HCT116 (cell line): ENCODE results near the gene GADD45G. TPM values are rescaled to one million over a fixed set of nuclear protein-coding genes. Genes with fewer than 3 reads are reported as not detected.

Experiments
- ATAC-seq: fragments of 200-7000 bp; cut with Tn5 transposase; 2 replicates; pipeline ENCODE4 v1.9.1; 2020; ENCODE audit warnings: mild to moderate bottlenecking, moderate library complexity
- BruUV-seq: library from RNA; stranded (reverse); fragments of 400-500 nt; replicated peaks from 2 replicates; lab custom pipeline; 2021; lab: Mats Ljungman, UMichigan
- CTCF ChIA-PET: fragments of 300-600 bp; sonication (Branson Sonifier 250); formaldehyde crosslinking; loops from one replicate; lab custom pipeline; 2021; ENCODE audit warnings: antibody characterized with exemption; lab: Charles Lee
- POLR2A ChIA-PET: fragments of 300-600, 350-600 bp; sonication (Branson Sonifier 250); formaldehyde crosslinking; loops from one replicate; lab custom pipeline; 2021; ENCODE audit warnings: antibody characterized with exemption; lab: Charles Lee
- RAD21 ChIA-PET, 2 experiments: fragments of 300-600 bp; sonication (Branson Sonifier 250); formaldehyde crosslinking; loops; one replicate each; lab custom pipeline; 2023; ENCODE audit warnings: low total read pairs in 2 of 2; ENCODE audit not compliant: uncharacterized antibody in 2 of 2, unreplicated experiment in 2 of 2, low non-redundant PET in 1 of 2; lab: Charles Lee
- DNase-seq: peaks from one replicate; pipeline ENCODE4 v3.0.0-alpha.2; 2010; ENCODE audit warnings: low read depth, low spot score
- H2AFZ ChIP-seq: fragments of 200-600 bp; shearing (Covaris generic), sonication (generic); 2 replicates; pipeline ENCODE4 v1.6.1; 2017; ENCODE audit warnings: low read depth, mixed run types, mixed read lengths, antibody characterized with exemption, low read length; ENCODE audit not compliant: poor library complexity, severe bottlenecking
- H3K27ac ChIP-seq: 2 replicates; pipeline ENCODE4 v1.5.1; 2012; ENCODE audit warnings: low read depth, low read length
- H3K27me3 ChIP-seq: fragments of 200-600 bp; sonication (generic); 2 replicates; pipeline ENCODE4 v1.6.1; 2016; ENCODE audit warnings: mixed run types, low read length, mixed read lengths; ENCODE audit not compliant: insufficient read depth
- H3K36me3 ChIP-seq, 2 experiments: fragments of 200-500 bp in 1 of 2; fragments of 200-600 bp in 1 of 2; sonication (Bioruptor generic) in 1 of 2; sonication (generic) in 1 of 2; 2 replicates each; pipeline versions ENCODE4 v1.5.1 to v1.6.1; 2014 to 2016; ENCODE audit warnings: low read length in 2 of 2, inconsistent platforms in 1 of 2, mixed read lengths in 1 of 2, mixed run types in 1 of 2; ENCODE audit not compliant: insufficient read depth in 2 of 2, control insufficient read depth in 1 of 2
- H3K4me1 ChIP-seq, 2 experiments: fragments of 200-600 bp in 1 of 2; sonication (generic) in 1 of 2; 2 replicates each; pipeline versions ENCODE4 v1.5.1 to v1.6.1; 2012 to 2017; ENCODE audit warnings: low read length in 2 of 2, inconsistent platforms in 1 of 2, mild to moderate bottlenecking in 1 of 2, mixed read lengths in 1 of 2, mixed run types in 1 of 2, moderate library complexity in 1 of 2; ENCODE audit not compliant: insufficient read depth in 2 of 2, control insufficient read depth in 1 of 2
- H3K4me2 ChIP-seq: fragments of 200-600 bp; sonication (generic); 2 replicates; pipeline ENCODE4 v1.6.1; 2017; ENCODE audit warnings: mixed run types, low read length, mixed read lengths
- H3K4me3 ChIP-seq, 2 experiments: fragments of 200-600 bp in 1 of 2; sonication (generic) in 1 of 2; replicated peaks in 1 of 2; 2 replicates each; pipeline ENCODE4 v1.5.1; 2011 to 2016; ENCODE audit warnings: low read length in 2 of 2, control low read depth in 1 of 2, low read depth in 1 of 2, mild to moderate bottlenecking in 1 of 2, mixed read lengths in 1 of 2, mixed run types in 1 of 2
- H3K79me2 ChIP-seq: fragments of 200-600 bp; sonication (generic); 2 replicates; pipeline ENCODE4 v1.6.1; 2017; ENCODE audit warnings: mild to moderate bottlenecking, mixed run types, low read length, moderate library complexity, mixed read lengths; ENCODE audit not compliant: insufficient read depth
- H3K9ac ChIP-seq: fragments of 200-600 bp; sonication (generic); 2 replicates; pipeline ENCODE4 v1.6.1; 2016; ENCODE audit warnings: low read length, mixed read lengths
- H3K9me2 ChIP-seq: fragments of 200-600 bp; sonication (generic), shearing (Covaris generic); 2 replicates; pipeline ENCODE4 v1.6.1; 2017; ENCODE audit warnings: mixed run types, mild to moderate bottlenecking, moderate library complexity; ENCODE audit not compliant: insufficient read depth
- H3K9me3 ChIP-seq, 2 experiments: fragments of 200-500 bp in 1 of 2; fragments of 200-600 bp in 1 of 2; sonication (Bioruptor generic) in 1 of 2; sonication (generic) in 1 of 2; 2 replicates each; pipeline ENCODE4 v1.6.1; 2014 to 2017; ENCODE audit warnings: low read length in 2 of 2, mixed read lengths in 2 of 2, inconsistent platforms in 1 of 2, low read depth in 1 of 2, mild to moderate bottlenecking in 1 of 2, mixed run types in 1 of 2, moderate library complexity in 1 of 2; ENCODE audit not compliant: control insufficient read depth in 1 of 2, insufficient read depth in 1 of 2
- H4K20me1 ChIP-seq: fragments of 200-600 bp; sonication (generic), shearing (Covaris generic); 2 replicates; pipeline ENCODE4 v1.6.1; 2017; ENCODE audit warnings: mixed run types, mild to moderate bottlenecking, moderate library complexity; ENCODE audit not compliant: insufficient read depth
- CEBPB ChIP-seq: IDR thresholded peaks from 2 replicates; pipeline ENCODE4 v1.6.1; 2012; ENCODE audit warnings: low read depth
- CTCF ChIP-seq, 3 experiments: fragments of 200-600 bp in 1 of 3; sonication (generic) in 1 of 3; IDR thresholded peaks in 2 of 3; conservative IDR thresholded peaks in 1 of 3; 2 replicates each; pipeline ENCODE4 v1.5.1; 2012 to 2017; ENCODE audit warnings: low read depth in 2 of 3, low read length in 2 of 3, antibody characterized with exemption in 1 of 3, borderline replicate concordance in 1 of 3, control low read depth in 1 of 3, mild to moderate bottlenecking in 1 of 3, mixed read lengths in 1 of 3, mixed run types in 1 of 3, moderate library complexity in 1 of 3; ENCODE audit not compliant: insufficient read depth in 1 of 3
- EGR1 ChIP-seq: IDR thresholded peaks from 2 replicates; pipeline ENCODE4 v1.6.1; 2012; ENCODE audit warnings: low read depth
- ELF1 ChIP-seq: IDR thresholded peaks from 2 replicates; pipeline ENCODE4 v1.6.1; 2012; ENCODE audit warnings: low read depth, borderline replicate concordance
- EZH2 ChIP-seq: fragments of 200-600 bp; sonication (generic); IDR thresholded peaks from 2 replicates; pipeline ENCODE4 v1.6.1; 2017; ENCODE audit warnings: antibody characterized with exemption, mixed run types
- EZH2phosphoT487 ChIP-seq: fragments of 200-600 bp; IDR thresholded peaks from 2 replicates; pipeline ENCODE4 v1.6.1; 2018; ENCODE audit warnings: antibody characterized with exemption, borderline replicate concordance
- MAX ChIP-seq: IDR thresholded peaks from 2 replicates; pipeline ENCODE4 v1.6.1; 2012
- POLR2A ChIP-seq: IDR thresholded peaks from 2 replicates; pipeline ENCODE4 v1.7.0; 2011; ENCODE audit warnings: borderline replicate concordance; ENCODE audit not compliant: insufficient read depth, insufficient read length; ENCODE audit errors: extremely low read depth
- POLR2AphosphoS5 ChIP-seq: IDR thresholded peaks from 2 replicates; pipeline ENCODE4 v1.6.1; 2011; ENCODE audit warnings: mild to moderate bottlenecking, low read depth, low read length, moderate library complexity
- RAD21 ChIP-seq: IDR thresholded peaks from 2 replicates; pipeline ENCODE4 v1.6.1; 2012; ENCODE audit warnings: low read depth, mild to moderate bottlenecking
- REST ChIP-seq: IDR thresholded peaks from 2 replicates; pipeline ENCODE4 v1.6.1; 2012; ENCODE audit warnings: low read depth
- SIN3A ChIP-seq: IDR thresholded peaks from 2 replicates; pipeline ENCODE4 v1.6.1; 2012; ENCODE audit warnings: low read depth
- SRF ChIP-seq: IDR thresholded peaks from 2 replicates; pipeline ENCODE4 v1.6.1; 2012; ENCODE audit warnings: low read depth
- YY1 ChIP-seq: IDR thresholded peaks from 2 replicates; pipeline ENCODE4 v1.6.1; 2011; ENCODE audit warnings: low read length, low read depth, moderate library complexity, mild to moderate bottlenecking; ENCODE audit not compliant: insufficient replicate concordance; ENCODE audit errors: extremely low read depth
- ZFX ChIP-seq: fragments of 450-650 bp; IDR thresholded peaks from 2 replicates; pipeline ENCODE4 v1.6.1; 2017
- intact Hi-C: fragments of 100-400 bp; cut with micrococcal nuclease; formaldehyde crosslinking; loops from 2 replicates; pipeline ENCODE4 v1.10.0; 2022
- total RNA-seq: library from RNA; stranded (reverse); gene quantifications from one replicate; pipeline ENCODE4 v1.2.1, GENCODE V29; 2021; ENCODE audit not compliant: unreplicated experiment

The GADD45G gene
- total RNA-seq, 1 experiment from 2014 or later = not detected

DNA sequence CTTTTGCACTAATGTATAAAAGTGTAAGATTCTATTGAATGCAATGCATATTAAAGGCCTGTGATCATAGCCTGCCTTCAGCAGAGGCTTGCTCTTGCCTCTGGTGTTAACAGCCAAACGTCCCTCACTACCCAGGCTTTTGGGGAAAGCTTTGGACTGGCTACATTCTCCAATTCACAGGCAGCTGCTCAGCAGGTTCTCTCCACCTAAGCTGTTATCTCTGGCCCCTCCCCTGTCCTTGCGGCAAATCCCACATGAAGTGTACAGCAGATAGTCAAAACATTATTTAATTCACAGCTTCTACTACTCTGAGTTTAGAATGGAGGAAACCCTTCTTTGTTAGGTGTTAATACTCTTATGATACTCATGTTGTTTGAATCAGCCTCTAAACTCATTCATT is 45.9 kb upstream of the GADD45G start:
- POLR2A ChIA-PET = no interaction called here
- H3K36me3 ChIP-seq = no peaks in the 10 kb centered on the region
- ATAC-seq = no peak
- RAD21 ChIA-PET = no interaction called here
- CTCF ChIA-PET = no interaction called here
- intact Hi-C loops = no loop called here
- H3K4me1 ChIP-seq = peaks cover 0 to 6% of the 10 kb centered on the region in 2 experiments; a peak in 1 of 4 replicates
- H2AFZ ChIP-seq = no peak overlapping the region
- no TSS peak for BruUV-seq
- H3K9me3 ChIP-seq = no peaks in the 10 kb centered on the region
- TF ChIP-seq EGR1 (no peak), SRF (no peak), ELF1 (no peak), CTCF (IDR thresholded peaks at IDR 0.05 in 2 of 3, conservative IDR thresholded peaks at IDR 0.05 in 1 of 3; ENCODE audit: borderline replicate concordance in 1 of 3, insufficient read depth in 1 of 3, low read depth in 2 of 3, low read length in 2 of 3) (no peak), EZH2phosphoT487 (no peak), RAD21 (no peak), MAX (no peak), ZFX (no peak), POLR2AphosphoS5 (no peak), REST (no peak), POLR2A (no peak), EZH2 (no peak), CEBPB (no peak), SIN3A (no peak), YY1 (no peak)
- no peak overlapping the region for H3K27ac ChIP-seq
- H3K79me2 ChIP-seq = no peaks in the 10 kb centered on the region
- H3K27me3 ChIP-seq = no peaks in the 10 kb centered on the region
- H3K4me3 ChIP-seq = no peak overlapping the region
- no peak overlapping the region for H3K4me2 ChIP-seq
- no peaks in the 10 kb centered on the region for H4K20me1 ChIP-seq
- no peak overlapping the region for H3K9ac ChIP-seq
- no peaks in the 10 kb centered on the region for H3K9me2 ChIP-seq
- no peak for DNase-seq
